T-helper 17 cell (primary cell): ENCODE data around the gene CCDC33. TPM values are rescaled to one million over a fixed set of nuclear protein-coding genes. Genes with fewer than 3 reads are reported as not detected.

Experiments used
- ATAC-seq: fragments of 150-1000 bp; cut with Tn5 transposase; 2 replicates; pipeline ENCODE4 v1.10.0; 2021; ENCODE audit warnings: mild to moderate bottlenecking, moderate library complexity
- DNase-seq, 3 donors: peaks; one replicate each; pipeline versions ENCODE4 v3.0.0 to v3.0.0-alpha.2; 2020 to 2021
- H3K9me3 ChIP-seq: one replicate; pipeline ENCODE4 v1.7.0; 2013; ENCODE audit warnings: low read length, mild to moderate bottlenecking; ENCODE audit not compliant: control insufficient read depth, poor library complexity, severe bottlenecking
- H3K27ac Mint-ChIP-seq: one replicate; pipeline ENCODE4 v1.8.0; 2022; ENCODE audit warnings: mild to moderate bottlenecking, moderate library complexity, mixed read lengths
- H3K27me3 Mint-ChIP-seq: one replicate; pipeline ENCODE4 v1.8.0; 2022; ENCODE audit warnings: mixed read lengths
- H3K36me3 Mint-ChIP-seq: one replicate; pipeline ENCODE4 v1.8.0; 2022; ENCODE audit warnings: low read depth, mixed read lengths
- H3K4me1 Mint-ChIP-seq: one replicate; pipeline ENCODE4 v1.8.0; 2022; ENCODE audit warnings: mild to moderate bottlenecking, mixed read lengths
- H3K4me3 Mint-ChIP-seq: one replicate; pipeline ENCODE4 v1.8.0; 2022; ENCODE audit warnings: mild to moderate bottlenecking, moderate library complexity, mixed read lengths
- total RNA-seq, 4 donors: library from RNA in 2 of 4; stranded (reverse) in 2 of 4; gene quantifications; one replicate each; pipeline ENCODE4 v1.2.3 and lab custom pipeline; 2022 to 2026

Gene CCDC33
- total RNA-seq, 2 donors from 2014 or later = not detected

GRCh38 chr15:74212494-74212893 lies 23.6 kb upstream of the CCDC33 start:
- DNase-seq (no peak), ATAC-seq (no peak)
- H3K27ac Mint-ChIP-seq = no peak overlapping the region
- peaks cover 46% of the 10 kb centered on the region for H3K27me3 Mint-ChIP-seq
- peaks cover 3% of the 10 kb centered on the region for H3K36me3 Mint-ChIP-seq
- H3K9me3 ChIP-seq = no peaks in the 10 kb centered on the region
- H3K4me1 Mint-ChIP-seq = peaks cover 2% of the 10 kb centered on the region
- H3K4me3 Mint-ChIP-seq = no peak overlapping the region

- H3K27me3 Mint-ChIP-seq = peaks cover 35% of the 10 kb centered on the region
- ATAC-seq = no peak
- no peak overlapping the region for H3K27ac Mint-ChIP-seq
- no peak for DNase-seq
- peaks cover 3% of the 10 kb centered on the region for H3K36me3 Mint-ChIP-seq
- no peak overlapping the region for H3K4me3 Mint-ChIP-seq
- H3K4me1 Mint-ChIP-seq = no peaks in the 10 kb centered on the region
- no peaks in the 10 kb centered on the region for H3K9me3 ChIP-seq
Observed at GRCh38 chr15:74213858-74214284, 22.3 kb upstream of the CCDC33 start.

GRCh38 chr15:74214324-74215021 lies 21.7 kb upstream of the CCDC33 start:
- ATAC-seq (no peak), DNase-seq (no peak)
- Mint-ChIP-seq H3K4me1 (no peaks in the 10 kb centered on the region), H3K27ac (no peak overlapping the region), H3K27me3 (peaks cover 32% of the 10 kb centered on the region), H3K36me3 (peaks cover 3% of the 10 kb centered on the region), H3K4me3 (no peak overlapping the region)
- H3K9me3 ChIP-seq = no peaks in the 10 kb centered on the region

- H3K36me3 Mint-ChIP-seq = peaks cover 3% of the 10 kb centered on the region
- no peak overlapping the region for H3K4me3 Mint-ChIP-seq
- no peaks in the 10 kb centered on the region for H3K4me1 Mint-ChIP-seq
- no peak overlapping the region for H3K27ac Mint-ChIP-seq
- ATAC-seq = no peak
- DNase-seq = no peak
- H3K27me3 Mint-ChIP-seq = peaks cover 40% of the 10 kb centered on the region
- no peaks in the 10 kb centered on the region for H3K9me3 ChIP-seq
Observed at GRCh38 chr15:74215958-74216357, 20.2 kb upstream of the CCDC33 start.

- H3K27ac Mint-ChIP-seq = no peak overlapping the region
- H3K4me1 Mint-ChIP-seq = no peaks in the 10 kb centered on the region
Observed at GRCh38 chr15:74216949-74217348, 19.2 kb upstream of the CCDC33 start.

GRCh38 chr15:74217907-74218885 lies 17.9 kb upstream of the CCDC33 start:
- Mint-ChIP-seq H3K27ac (no peak overlapping the region), H3K36me3 (peaks cover 3% of the 10 kb centered on the region), H3K4me3 (no peak overlapping the region), H3K27me3 (peaks cover 45% of the 10 kb centered on the region), H3K4me1 (no peaks in the 10 kb centered on the region)
- H3K9me3 ChIP-seq = no peaks in the 10 kb centered on the region
- ATAC-seq (no peak), DNase-seq (no peak)

More at GRCh38 chr15:74216949-74217348, 19.2 kb upstream of the CCDC33 start:
- no peak for ATAC-seq
- H3K9me3 ChIP-seq = no peaks in the 10 kb centered on the region
- Mint-ChIP-seq H3K27me3 (peaks cover 40% of the 10 kb centered on the region), H3K4me3 (no peak overlapping the region), H3K36me3 (peaks cover 3% of the 10 kb centered on the region)
- no peak for DNase-seq

GRCh38 chr15:74220475-74221248 lies 15.5 kb upstream of the CCDC33 start:
- Mint-ChIP-seq H3K27ac (no peak overlapping the region), H3K27me3 (peaks cover 53% of the 10 kb centered on the region), H3K4me3 (no peak overlapping the region), H3K36me3 (no peaks in the 10 kb centered on the region), H3K4me1 (peaks cover 3% of the 10 kb centered on the region)
- DNase-seq (no peak), ATAC-seq (no peak)
- H3K9me3 ChIP-seq = no peaks in the 10 kb centered on the region

- H3K27me3 Mint-ChIP-seq = peaks cover 62% of the 10 kb centered on the region
- no peak overlapping the region for H3K27ac Mint-ChIP-seq
- no peak overlapping the region for H3K4me3 Mint-ChIP-seq
- no peak for ATAC-seq
- DNase-seq = no peak
- H3K36me3 Mint-ChIP-seq = no peaks in the 10 kb centered on the region
- H3K4me1 Mint-ChIP-seq = peaks cover 3% of the 10 kb centered on the region
- no peaks in the 10 kb centered on the region for H3K9me3 ChIP-seq
Observed at GRCh38 chr15:74221399-74222239, 14.5 kb upstream of the CCDC33 start.

GRCh38 chr15:74222240-74223119 lies 13.6 kb upstream of the CCDC33 start:
- no peaks in the 10 kb centered on the region for H3K9me3 ChIP-seq
- ATAC-seq = no peak
- peaks cover 3% of the 10 kb centered on the region for H3K4me1 Mint-ChIP-seq
- H3K4me3 Mint-ChIP-seq = no peak overlapping the region
- H3K36me3 Mint-ChIP-seq = no peaks in the 10 kb centered on the region
- no peak for DNase-seq
- no peak overlapping the region for H3K27ac Mint-ChIP-seq
- H3K27me3 Mint-ChIP-seq = peaks cover 60% of the 10 kb centered on the region

- H3K9me3 ChIP-seq = no peaks in the 10 kb centered on the region
- Mint-ChIP-seq H3K4me3 (no peak overlapping the region), H3K36me3 (no peaks in the 10 kb centered on the region), H3K27me3 (peaks cover 72% of the 10 kb centered on the region), H3K27ac (no peak overlapping the region), H3K4me1 (peaks cover 3% of the 10 kb centered on the region)
- ATAC-seq (no peak), DNase-seq (no peak)
Observed at GRCh38 chr15:74225928-74226327, 10.2 kb upstream of the CCDC33 start.

GRCh38 chr15:74226761-74227540 lies 9.2 kb upstream of the CCDC33 start:
- no peak for DNase-seq
- Mint-ChIP-seq H3K4me3 (no peak overlapping the region), H3K27me3 (peaks cover 83% of the 10 kb centered on the region), H3K36me3 (no peaks in the 10 kb centered on the region), H3K4me1 (peaks cover 3% of the 10 kb centered on the region), H3K27ac (no peak overlapping the region)
- no peaks in the 10 kb centered on the region for H3K9me3 ChIP-seq
- no peak for ATAC-seq
